GM19240 (cell line): Measurements from ENCODE around the gene ABI1.

Experiments
- DNase-seq: peaks from one replicate; pipeline ENCODE4 v3.0.0; 2011; ENCODE audit warnings: low spot score; ENCODE audit not compliant: insufficient read length

Gene ABI1

GRCh38 chr10:26855186-26855585, 5.6 kb downstream of the ABI1 start:
- DNase-seq = no peak

GRCh38 chr10:26854524-26854923, 6.2 kb downstream of the ABI1 start:
- DNase-seq = no peak

GRCh38 chr10:26844396-26844975, 16.3 kb downstream of the ABI1 start:
- DNase-seq = no peak

- no peak for DNase-seq
Observed at GRCh38 chr10:26843736-26844135, 17.0 kb downstream of the ABI1 start.

- DNase-seq = no peak
Observed at GRCh38 chr10:26841733-26842317, 18.9 kb downstream of the ABI1 start.

GRCh38 chr10:26840938-26841732, 19.6 kb downstream of the ABI1 start:
- no peak for DNase-seq

GRCh38 chr10:26839966-26840627, 20.7 kb downstream of the ABI1 start:
- no peak for DNase-seq

GRCh38 chr10:26837139-26837538, 23.6 kb downstream of the ABI1 start:
- no peak for DNase-seq

- DNase-seq = no peak
Observed at GRCh38 chr10:26835025-26835424, 25.7 kb downstream of the ABI1 start.

- no peak for DNase-seq
Observed at GRCh38 chr10:26832960-26833359, 27.8 kb downstream of the ABI1 start.

- DNase-seq = no peak
Observed at GRCh38 chr10:26831936-26832335, 28.8 kb downstream of the ABI1 start.

- DNase-seq = no peak
Observed at GRCh38 chr10:26829810-26830515, 30.8 kb downstream of the ABI1 start.

GRCh38 chr10:26824015-26824690, 36.6 kb downstream of the ABI1 start:
- DNase-seq = no peak

GRCh38 chr10:26821699-26822570, 38.8 kb downstream of the ABI1 start:
- no peak for DNase-seq

- no peak for DNase-seq
Observed at GRCh38 chr10:26815500-26815899, 45.3 kb downstream of the ABI1 start.

- DNase-seq = no peak
Observed at GRCh38 chr10:26810435-26811026, 50.2 kb downstream of the ABI1 start.

- DNase-seq = no peak
Observed at GRCh38 chr10:26809973-26810372, 50.8 kb downstream of the ABI1 start.

GRCh38 chr10:26807532-26807931, 53.2 kb downstream of the ABI1 start:
- no peak for DNase-seq

- DNase-seq = no peak
Observed at GRCh38 chr10:26806557-26806956, 54.2 kb downstream of the ABI1 start.
